Measurements from ENCODE around the gene STK31.

DNA sequence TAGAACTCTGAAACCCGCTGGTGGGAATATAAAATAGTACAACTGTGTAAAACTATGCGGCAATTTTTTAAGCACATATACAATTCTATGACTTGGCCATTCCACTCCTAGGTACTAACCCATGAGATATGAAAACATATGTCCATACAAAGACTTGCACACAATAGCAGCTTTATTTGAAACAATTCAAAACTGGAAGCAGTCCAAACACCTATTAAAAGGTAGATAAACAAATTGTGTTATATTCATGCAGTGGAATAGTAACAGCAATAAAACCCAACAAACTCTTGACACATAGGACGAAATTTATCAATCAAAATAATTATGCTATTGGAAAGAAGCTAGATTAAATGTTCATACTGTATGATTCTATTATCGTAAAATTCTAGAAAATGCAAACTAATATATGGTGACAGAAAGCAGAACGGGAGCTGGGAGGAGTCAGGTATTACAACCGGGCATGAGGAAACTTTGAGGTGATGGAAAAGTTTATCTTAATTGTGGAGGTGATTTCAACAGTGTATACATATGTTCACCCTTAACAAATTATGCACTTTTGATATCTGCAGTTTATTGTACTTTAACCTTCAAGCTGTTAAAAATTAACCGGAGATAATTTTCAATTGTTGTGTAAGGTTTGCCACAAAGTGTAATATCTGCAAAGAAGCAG, 803 bp upstream of the STK31 start:
- TF ChIP-seq, protein P1, sequence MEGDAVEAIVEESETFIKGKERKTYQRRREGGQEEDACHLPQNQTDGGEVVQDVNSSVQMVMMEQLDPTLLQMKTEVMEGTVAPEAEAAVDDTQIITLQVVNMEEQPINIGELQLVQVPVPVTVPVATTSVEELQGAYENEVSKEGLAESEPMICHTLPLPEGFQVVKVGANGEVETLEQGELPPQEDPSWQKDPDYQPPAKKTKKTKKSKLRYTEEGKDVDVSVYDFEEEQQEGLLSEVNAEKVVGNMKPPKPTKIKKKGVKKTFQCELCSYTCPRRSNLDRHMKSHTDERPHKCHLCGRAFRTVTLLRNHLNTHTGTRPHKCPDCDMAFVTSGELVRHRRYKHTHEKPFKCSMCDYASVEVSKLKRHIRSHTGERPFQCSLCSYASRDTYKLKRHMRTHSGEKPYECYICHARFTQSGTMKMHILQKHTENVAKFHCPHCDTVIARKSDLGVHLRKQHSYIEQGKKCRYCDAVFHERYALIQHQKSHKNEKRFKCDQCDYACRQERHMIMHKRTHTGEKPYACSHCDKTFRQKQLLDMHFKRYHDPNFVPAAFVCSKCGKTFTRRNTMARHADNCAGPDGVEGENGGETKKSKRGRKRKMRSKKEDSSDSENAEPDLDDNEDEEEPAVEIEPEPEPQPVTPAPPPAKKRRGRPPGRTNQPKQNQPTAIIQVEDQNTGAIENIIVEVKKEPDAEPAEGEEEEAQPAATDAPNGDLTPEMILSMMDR (IDR thresholded peaks at IDR 0.05), result no peak
- TF ChIP-seq EZH2 (IDR thresholded peaks at IDR 0.05; ENCODE audit: borderline replicate concordance, insufficient read depth, low read depth, low read length, poor library complexity, severe bottlenecking), result no peak
